ENCODE measurements around the gene ADCY6. TPM values are rescaled to one million over a fixed set of nuclear protein-coding genes. Genes with fewer than 3 reads are reported as not detected.

Gene ADCY6
- total RNA-seq, 1 experiment from 2014 or later = 24.1 TPM

DNA sequence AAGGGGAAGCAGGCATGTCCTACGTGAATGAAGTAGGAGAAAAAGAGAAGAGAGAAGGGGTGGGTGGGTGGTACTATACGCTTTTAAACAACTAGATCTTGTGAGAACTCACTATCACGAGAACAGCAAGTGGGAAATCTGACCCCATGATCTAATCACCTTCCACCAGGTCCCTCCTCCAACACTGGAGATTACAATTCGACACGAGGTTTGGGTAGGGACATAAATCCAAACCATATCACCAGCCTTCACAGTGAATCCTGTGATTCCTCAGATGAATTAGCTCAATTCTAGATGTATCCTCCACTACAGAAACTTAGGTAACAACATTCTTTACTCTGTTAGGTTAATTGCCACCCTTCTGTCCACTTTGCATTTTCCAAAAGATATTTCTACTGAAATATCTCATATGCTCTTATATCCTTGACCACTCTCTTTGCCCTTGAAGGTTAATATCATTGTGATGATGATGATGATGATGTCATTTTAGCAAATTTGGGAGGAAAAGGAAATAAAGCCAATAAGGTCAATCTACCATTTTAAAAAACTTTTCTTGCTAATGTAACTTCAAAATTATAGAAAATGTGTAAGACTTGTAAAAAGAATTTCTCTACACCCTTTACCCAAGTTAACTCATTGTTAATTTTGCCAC, 49.1 kb downstream of the ADCY6 start:
- TF ChIP-seq TCF7L2 (IDR thresholded peaks at IDR 0.05; ENCODE audit: low read depth, low read length) (no peak), SIN3A (IDR thresholded peaks at IDR 0.05; ENCODE audit: borderline replicate concordance, insufficient read depth, low read depth, low read length) (no peak), POLR2AphosphoS5 (IDR thresholded peaks at IDR 0.05; ENCODE audit: low read depth, low read length) (no peak)
- TF ChIP-seq, protein P1, sequence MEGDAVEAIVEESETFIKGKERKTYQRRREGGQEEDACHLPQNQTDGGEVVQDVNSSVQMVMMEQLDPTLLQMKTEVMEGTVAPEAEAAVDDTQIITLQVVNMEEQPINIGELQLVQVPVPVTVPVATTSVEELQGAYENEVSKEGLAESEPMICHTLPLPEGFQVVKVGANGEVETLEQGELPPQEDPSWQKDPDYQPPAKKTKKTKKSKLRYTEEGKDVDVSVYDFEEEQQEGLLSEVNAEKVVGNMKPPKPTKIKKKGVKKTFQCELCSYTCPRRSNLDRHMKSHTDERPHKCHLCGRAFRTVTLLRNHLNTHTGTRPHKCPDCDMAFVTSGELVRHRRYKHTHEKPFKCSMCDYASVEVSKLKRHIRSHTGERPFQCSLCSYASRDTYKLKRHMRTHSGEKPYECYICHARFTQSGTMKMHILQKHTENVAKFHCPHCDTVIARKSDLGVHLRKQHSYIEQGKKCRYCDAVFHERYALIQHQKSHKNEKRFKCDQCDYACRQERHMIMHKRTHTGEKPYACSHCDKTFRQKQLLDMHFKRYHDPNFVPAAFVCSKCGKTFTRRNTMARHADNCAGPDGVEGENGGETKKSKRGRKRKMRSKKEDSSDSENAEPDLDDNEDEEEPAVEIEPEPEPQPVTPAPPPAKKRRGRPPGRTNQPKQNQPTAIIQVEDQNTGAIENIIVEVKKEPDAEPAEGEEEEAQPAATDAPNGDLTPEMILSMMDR (IDR thresholded peaks at IDR 0.05) = no peak
- TF ChIP-seq, protein P2, sequence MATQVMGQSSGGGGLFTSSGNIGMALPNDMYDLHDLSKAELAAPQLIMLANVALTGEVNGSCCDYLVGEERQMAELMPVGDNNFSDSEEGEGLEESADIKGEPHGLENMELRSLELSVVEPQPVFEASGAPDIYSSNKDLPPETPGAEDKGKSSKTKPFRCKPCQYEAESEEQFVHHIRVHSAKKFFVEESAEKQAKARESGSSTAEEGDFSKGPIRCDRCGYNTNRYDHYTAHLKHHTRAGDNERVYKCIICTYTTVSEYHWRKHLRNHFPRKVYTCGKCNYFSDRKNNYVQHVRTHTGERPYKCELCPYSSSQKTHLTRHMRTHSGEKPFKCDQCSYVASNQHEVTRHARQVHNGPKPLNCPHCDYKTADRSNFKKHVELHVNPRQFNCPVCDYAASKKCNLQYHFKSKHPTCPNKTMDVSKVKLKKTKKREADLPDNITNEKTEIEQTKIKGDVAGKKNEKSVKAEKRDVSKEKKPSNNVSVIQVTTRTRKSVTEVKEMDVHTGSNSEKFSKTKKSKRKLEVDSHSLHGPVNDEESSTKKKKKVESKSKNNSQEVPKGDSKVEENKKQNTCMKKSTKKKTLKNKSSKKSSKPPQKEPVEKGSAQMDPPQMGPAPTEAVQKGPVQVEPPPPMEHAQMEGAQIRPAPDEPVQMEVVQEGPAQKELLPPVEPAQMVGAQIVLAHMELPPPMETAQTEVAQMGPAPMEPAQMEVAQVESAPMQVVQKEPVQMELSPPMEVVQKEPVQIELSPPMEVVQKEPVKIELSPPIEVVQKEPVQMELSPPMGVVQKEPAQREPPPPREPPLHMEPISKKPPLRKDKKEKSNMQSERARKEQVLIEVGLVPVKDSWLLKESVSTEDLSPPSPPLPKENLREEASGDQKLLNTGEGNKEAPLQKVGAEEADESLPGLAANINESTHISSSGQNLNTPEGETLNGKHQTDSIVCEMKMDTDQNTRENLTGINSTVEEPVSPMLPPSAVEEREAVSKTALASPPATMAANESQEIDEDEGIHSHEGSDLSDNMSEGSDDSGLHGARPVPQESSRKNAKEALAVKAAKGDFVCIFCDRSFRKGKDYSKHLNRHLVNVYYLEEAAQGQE (IDR thresholded peaks at IDR 0.05; ENCODE audit: insufficient read depth in 1 of 2, low read depth in 2 of 2, low read length in 1 of 2) = no peak
- H3K4me3 ChIP-seq (ENCODE audit: low read depth in 2 of 2, low read length in 2 of 2) = no peak overlapping the region
- no peak overlapping the region for H3K27ac ChIP-seq (ENCODE audit: low read length)
- H3K27me3 ChIP-seq (ENCODE audit: control insufficient read depth, insufficient read depth, low read length) = peaks cover 8% of the 10 kb centered on the region
- in situ Hi-C loops (cut with HindIII; ENCODE audit: low pct_unique_long_range_greater_than_20kb, low sequenced_read_pairs) (no loop called here), intact Hi-C loops (cut with micrococcal nuclease; ENCODE audit: unreplicated experiment) (no loop called here)
- no peak for ATAC-seq
- H3K4me1 ChIP-seq (ENCODE audit: control insufficient read depth, insufficient read depth, low read length) = no peaks in the 10 kb centered on the region
- no peaks in the 10 kb centered on the region for H3K9me3 ChIP-seq (ENCODE audit: control insufficient read depth, insufficient read depth, low read depth, low read length)
- DNase-seq (ENCODE audit: low read depth, low spot score) = no peak
- CTCF ChIA-PET = no interaction called here
- no peaks in the 10 kb centered on the region for H3K36me3 ChIP-seq (ENCODE audit: control insufficient read depth, insufficient read depth, low read length)
- BruUV-seq (replicated peaks) = no TSS peak
- POLR2A ChIA-PET = interaction anchor here (0.7 kb wide), 1 partner anchor 527 kb away, joined by 5 read pairs; no protein-coding TSS in a partner anchor

DNA sequence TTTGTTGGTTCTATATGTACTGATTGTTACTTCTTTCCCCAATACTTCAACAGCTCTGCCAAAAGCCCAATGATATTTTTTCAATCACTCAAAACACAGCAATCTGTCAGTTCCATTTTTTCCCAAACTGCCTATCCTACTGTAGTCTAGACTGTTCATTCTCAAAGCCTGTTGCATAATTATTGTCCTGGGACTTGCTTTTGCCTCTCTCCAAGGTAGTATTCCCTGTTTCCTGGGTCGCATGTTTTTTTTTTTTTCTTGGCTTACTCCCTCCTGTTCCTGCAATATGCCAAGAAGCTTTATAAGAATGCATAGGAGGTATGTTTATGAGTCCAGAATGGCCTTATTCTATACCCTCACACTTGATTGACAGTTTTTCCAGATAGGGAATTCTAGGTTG, 52.4 kb downstream of the ADCY6 start:
- H3K9me3 ChIP-seq (ENCODE audit: control insufficient read depth, insufficient read depth, low read depth, low read length) = no peaks in the 10 kb centered on the region
- H3K4me1 ChIP-seq (ENCODE audit: control insufficient read depth, insufficient read depth, low read length) = no peaks in the 10 kb centered on the region
- ChIA-PET POLR2A (no interaction called here), CTCF (interaction anchor here (0.8 kb wide), 1 partner anchor 17 kb away, joined by 6 read pairs; no protein-coding TSS in a partner anchor)
- H3K36me3 ChIP-seq (ENCODE audit: control insufficient read depth, insufficient read depth, low read length) = no peaks in the 10 kb centered on the region
- no TSS peak for BruUV-seq (replicated peaks)
- intact Hi-C loops (cut with micrococcal nuclease; ENCODE audit: unreplicated experiment) (no loop called here), in situ Hi-C loops (cut with HindIII; ENCODE audit: low pct_unique_long_range_greater_than_20kb, low sequenced_read_pairs) (no loop called here)
- no peak overlapping the region for H3K27ac ChIP-seq (ENCODE audit: low read length)
- no peak for TF ChIP-seq TCF7L2 (IDR thresholded peaks at IDR 0.05; ENCODE audit: low read depth, low read length)
- TF ChIP-seq SIN3A (IDR thresholded peaks at IDR 0.05; ENCODE audit: borderline replicate concordance, insufficient read depth, low read depth, low read length) = no peak
- TF ChIP-seq, protein P2 (IDR thresholded peaks at IDR 0.05; ENCODE audit: insufficient read depth in 1 of 2, low read depth in 2 of 2, low read length in 1 of 2) = peak in 1 of 2 experiments; percentile 60; a peak in 1 of 4 replicates
- TF ChIP-seq, protein P1 (IDR thresholded peaks at IDR 0.05) = no peak
- H3K27me3 ChIP-seq (ENCODE audit: control insufficient read depth, insufficient read depth, low read length) = peaks cover 8% of the 10 kb centered on the region
- ATAC-seq (no peak), DNase-seq (ENCODE audit: low read depth, low spot score) (no peak)
- H3K4me3 ChIP-seq (ENCODE audit: low read depth in 2 of 2, low read length in 2 of 2) = no peak overlapping the region
